Neural progenitor cell (in vitro differentiated cells): Measurements from ENCODE around the gene FBXL12. TPM values are rescaled to one million over a fixed set of nuclear protein-coding genes. Genes with fewer than 3 reads are reported as not detected.
"Not testable (repeated sequence)": the region's sequence is repeated elsewhere in the genome, so short reads cannot be mapped to it uniquely, and the experiment has no call there.

ENCODE experiments used
- DNase-seq: peaks from one replicate; pipeline ENCODE4 v3.0.0-alpha.2; 2016; ENCODE audit warnings: low spot score
- H2AFZ ChIP-seq: fragments of 200-600 bp; sonication (generic); replicated peaks from 2 replicates; pipeline ENCODE4 v1.6.1; 2016; ENCODE audit warnings: antibody characterized with exemption
- H3F3A ChIP-seq: fragments of 200-600 bp; sonication (generic); 2 replicates; pipeline ENCODE4 v1.6.1; 2016; ENCODE audit warnings: antibody characterized with exemption, low read depth
- H3K27ac ChIP-seq: fragments of 200-600 bp; sonication (generic); 2 replicates; pipeline ENCODE4 v1.5.1; 2016; ENCODE audit warnings: mild to moderate bottlenecking
- H3K27me3 ChIP-seq: fragments of 200-600 bp; sonication (generic); 2 replicates; pipeline ENCODE4 v1.6.1; 2016; ENCODE audit warnings: mild to moderate bottlenecking, moderate library complexity
- H3K36me3 ChIP-seq: fragments of 200-600 bp; sonication (generic); 2 replicates; pipeline ENCODE4 v1.5.1; 2016
- H3K4me1 ChIP-seq: fragments of 200-600 bp; sonication (generic); 2 replicates; pipeline ENCODE4 v1.6.1; 2016; ENCODE audit warnings: mixed run types
- H3K4me2 ChIP-seq: fragments of 200-600 bp; sonication (generic); 2 replicates; pipeline ENCODE4 v1.6.1; 2016
- H3K4me3 ChIP-seq: fragments of 200-600 bp; sonication (generic); 2 replicates; pipeline ENCODE4 v1.5.1; 2016
- H3K79me2 ChIP-seq: fragments of 200-600 bp; sonication (generic); 2 replicates; pipeline ENCODE4 v1.6.1; 2016; ENCODE audit warnings: low read depth
- H3K9ac ChIP-seq: fragments of 200-600 bp; sonication (generic); 2 replicates; pipeline ENCODE4 v1.6.1; 2016
- H3K9me3 ChIP-seq: fragments of 200-600 bp; sonication (generic); 2 replicates; pipeline ENCODE4 v1.5.1; 2016; ENCODE audit warnings: low read depth
- H4K20me1 ChIP-seq: fragments of 200-600 bp; sonication (generic); 2 replicates; pipeline ENCODE4 v1.6.1; 2016; ENCODE audit warnings: low read depth
- H3K27ac Mint-ChIP-seq: 3 replicates; pipeline ENCODE4 v1.8.0; 2021; ENCODE audit warnings: mixed read lengths
- H3K27me3 Mint-ChIP-seq: 2 replicates; pipeline ENCODE4 v1.8.0; 2022; ENCODE audit warnings: low read depth, mild to moderate bottlenecking, inconsistent platforms, moderate library complexity, mixed read lengths; ENCODE audit not compliant: insufficient read depth
- H3K36me3 Mint-ChIP-seq: 3 replicates; pipeline ENCODE4 v1.8.0; 2021; ENCODE audit warnings: mixed read lengths
- H3K4me1 Mint-ChIP-seq: 3 replicates; pipeline ENCODE4 v1.8.0; 2021; ENCODE audit warnings: mixed read lengths
- H3K4me3 Mint-ChIP-seq: 3 replicates; pipeline ENCODE4 v1.8.0; 2021; ENCODE audit warnings: mild to moderate bottlenecking, moderate library complexity, mixed read lengths
- H3K9me3 Mint-ChIP-seq: 3 replicates; pipeline ENCODE4 v1.8.0; 2020; ENCODE audit warnings: mixed read lengths
- CTCF ChIP-seq: fragments of 200-600 bp; sonication (generic); IDR thresholded peaks from 2 replicates; pipeline ENCODE4 v1.5.1; 2017; ENCODE audit warnings: antibody characterized with exemption, mild to moderate bottlenecking
- EZH2 ChIP-seq: fragments of 200-600 bp; sonication (generic); IDR thresholded peaks from 2 replicates; pipeline ENCODE4 v1.6.1; 2017; ENCODE audit warnings: antibody characterized with exemption, mild to moderate bottlenecking, moderate library complexity
- EZH2phosphoT487 ChIP-seq: fragments of 200-600 bp; sonication (generic); IDR thresholded peaks from 2 replicates; pipeline ENCODE4 v1.6.1; 2017; ENCODE audit warnings: antibody characterized with exemption
- total RNA-seq: library from RNA; depleted of rRNA; stranded (reverse); fragments of >200 nt; gene quantifications from 2 replicates; pipeline ENCODE4 v1.2.3, GENCODE V29; 2015; ENCODE audit warnings: low replicate concordance

The FBXL12 gene
- total RNA-seq, 1 donor from 2014 or later, result 9.9 TPM

GRCh38 chr19:9786819-9787218, 32.1 kb downstream of the FBXL12 start:
- Histone ChIP-seq H3K9me3 (no peaks in the 10 kb centered on the region), H3K4me3 (no peak overlapping the region), H3K27me3 (no peaks in the 10 kb centered on the region), H3K27ac (no peak overlapping the region), H3K36me3 (no peaks in the 10 kb centered on the region), H3F3A (peaks cover 44% of the 10 kb centered on the region), H3K9ac (no peak overlapping the region), H4K20me1 (no peaks in the 10 kb centered on the region), H2AFZ (no peak overlapping the region), H3K79me2 (peaks cover 6% of the 10 kb centered on the region), H3K4me1 (peaks cover 19% of the 10 kb centered on the region), H3K4me2 (no peak overlapping the region)
- no peak for DNase-seq
- Mint-ChIP-seq H3K4me1 (peaks cover 28% of the 10 kb centered on the region), H3K27ac (no peak overlapping the region), H3K9me3 (no peaks in the 10 kb centered on the region), H3K36me3 (no peaks in the 10 kb centered on the region), H3K4me3 (peak overlapping the region; percentile 79), H3K27me3 (peaks cover 5% of the 10 kb centered on the region)
- TF ChIP-seq EZH2 (no peak), EZH2phosphoT487 (no peak)

- Histone ChIP-seq H3K79me2 (peaks cover 6% of the 10 kb centered on the region), H3K9me3 (no peaks in the 10 kb centered on the region), H3K4me1 (peaks cover 19% of the 10 kb centered on the region), H3K9ac (no peak overlapping the region), H4K20me1 (no peaks in the 10 kb centered on the region), H3K27me3 (no peaks in the 10 kb centered on the region), H3K36me3 (no peaks in the 10 kb centered on the region), H3F3A (peaks cover 42% of the 10 kb centered on the region), H3K27ac (no peak overlapping the region), H3K4me3 (peak overlapping the region; percentile 80), H3K4me2 (peak overlapping the region; percentile 79), H2AFZ (peak overlapping the region; percentile 74)
- H3K4me1 Mint-ChIP-seq, result peaks cover 26% of the 10 kb centered on the region
- H3K27ac Mint-ChIP-seq, result no peak overlapping the region
- no peak for DNase-seq
- peak overlapping the region; percentile 92 for H3K4me3 Mint-ChIP-seq
- no peaks in the 10 kb centered on the region for H3K9me3 Mint-ChIP-seq
- TF ChIP-seq EZH2phosphoT487 (no peak), CTCF (no peak), EZH2 (no peak)
- H3K27me3 Mint-ChIP-seq, result peaks cover 5% of the 10 kb centered on the region
- no peaks in the 10 kb centered on the region for H3K36me3 Mint-ChIP-seq
Measured at GRCh38 chr19:9786342-9786741, 32.5 kb downstream of the FBXL12 start.

- H3K27ac Mint-ChIP-seq, result peak overlapping the region; percentile 99
- Histone ChIP-seq H3K9ac (no peak overlapping the region), H3K27ac (peak overlapping the region; percentile 84), H3K4me3 (peak overlapping the region; percentile 80), H3K9me3 (no peaks in the 10 kb centered on the region), H3F3A (peaks cover 36% of the 10 kb centered on the region), H3K36me3 (no peaks in the 10 kb centered on the region), H3K79me2 (peaks cover 6% of the 10 kb centered on the region), H3K27me3 (no peaks in the 10 kb centered on the region), H3K4me2 (peak overlapping the region; percentile 83), H3K4me1 (peaks cover 14% of the 10 kb centered on the region), H4K20me1 (no peaks in the 10 kb centered on the region), H2AFZ (peak overlapping the region; percentile 74)
- H3K36me3 Mint-ChIP-seq, result peaks cover 1% of the 10 kb centered on the region
- peak; percentile 100 for DNase-seq
- H3K4me3 Mint-ChIP-seq, result peak overlapping the region; percentile 92
- TF ChIP-seq EZH2phosphoT487 (no peak), EZH2 (no peak), CTCF (no peak)
- peaks cover 5% of the 10 kb centered on the region for H3K27me3 Mint-ChIP-seq
- H3K4me1 Mint-ChIP-seq, result peaks cover 24% of the 10 kb centered on the region
- no peaks in the 10 kb centered on the region for H3K9me3 Mint-ChIP-seq
Measured at GRCh38 chr19:9785367-9786331, 33.2 kb downstream of the FBXL12 start.

- H2AFZ ChIP-seq, DNase-seq, H3K36me3 ChIP-seq, H3K27me3 Mint-ChIP-seq, H3K4me3 ChIP-seq, H3K27me3 ChIP-seq, H3K9me3 ChIP-seq, H3K9me3 Mint-ChIP-seq, H3K79me2 ChIP-seq, H4K20me1 ChIP-seq, H3K36me3 Mint-ChIP-seq, H3K9ac ChIP-seq: not testable (repeated sequence)
- peaks cover 11% of the 10 kb centered on the region for H3K4me1 ChIP-seq
- peaks cover 28% of the 10 kb centered on the region for H3F3A ChIP-seq
- Mint-ChIP-seq H3K27ac (peak overlapping the region; percentile 99), H3K4me3 (peak overlapping the region; percentile 92), H3K4me1 (peaks cover 18% of the 10 kb centered on the region)
- H3K27ac ChIP-seq, result peak overlapping the region; percentile 75
- H3K4me2 ChIP-seq, result peak overlapping the region; percentile 83
Measured at GRCh38 chr19:9784163-9784496, 34.7 kb downstream of the FBXL12 start.
